IMR-90 (cell line): ENCODE results near the gene WAC. TPM values are rescaled to one million over a fixed set of nuclear protein-coding genes. Genes with fewer than 3 reads are reported as not detected.
A peak's percentile ranks its signal among the peaks of the same experiment; 100 is the strongest.

ENCODE experiments used
- ATAC-seq: fragments of 200-7000 bp; cut with Tn5 transposase; 2 replicates; pipeline ENCODE4 v1.9.1; 2020; ENCODE audit warnings: low read depth, mild to moderate bottlenecking, moderate library complexity
- BruUV-seq: library from RNA; stranded (reverse); fragments of 400-500 nt; replicated peaks from 2 replicates; lab custom pipeline; 2021; lab: Mats Ljungman, UMichigan
- CTCF ChIA-PET: fragments of 300-600 bp; formaldehyde crosslinking; extraction: SDS; loops from one replicate; lab custom pipeline; 2021; ENCODE audit warnings: antibody characterized with exemption; lab: Yijun Ruan, JAX
- POLR2A ChIA-PET: fragments of 300-600 bp; sonication (Branson Sonifier 250); formaldehyde crosslinking; loops from one replicate; lab custom pipeline; 2022; ENCODE audit warnings: antibody characterized with exemption; ENCODE audit not compliant: unreplicated experiment; lab: Charles Lee
- DNase-seq: peaks from one replicate; pipeline ENCODE4 v3.0.0; 2013
- H2AFZ ChIP-seq: replicated peaks from 2 replicates; pipeline ENCODE3; 2013; ENCODE audit warnings: low read length, mild to moderate bottlenecking; ENCODE audit not compliant: poor library complexity
- H2AK5ac ChIP-seq: 2 replicates; pipeline ENCODE4 v1.6.1; 2013; ENCODE audit warnings: low read depth, low read length, inconsistent platforms
- H2AK9ac ChIP-seq: replicated peaks from 2 replicates; pipeline ENCODE3; 2013; ENCODE audit warnings: mild to moderate bottlenecking, low read depth, low read length, moderate library complexity; ENCODE audit not compliant: poor library complexity
- H2BK120ac ChIP-seq: 2 replicates; pipeline ENCODE4 v1.6.1; 2013; ENCODE audit warnings: low read depth, low read length, inconsistent platforms
- H2BK15ac ChIP-seq: 3 replicates; pipeline ENCODE4 v1.6.1; 2013; ENCODE audit warnings: low read depth, low read length, inconsistent platforms
- H2BK20ac ChIP-seq: 2 replicates; pipeline ENCODE4 v1.6.1; 2013; ENCODE audit warnings: low read depth, mild to moderate bottlenecking, inconsistent platforms, low read length, moderate library complexity
- H2BK5ac ChIP-seq: 2 replicates; pipeline ENCODE4 v1.6.1; 2013; ENCODE audit warnings: mild to moderate bottlenecking, low read depth, low read length, inconsistent platforms; ENCODE audit not compliant: poor library complexity, severe bottlenecking
- H3K14ac ChIP-seq: replicated peaks from 2 replicates; pipeline ENCODE4 v1.6.1; 2013; ENCODE audit warnings: low read depth, low read length, inconsistent platforms
- H3K18ac ChIP-seq: 2 replicates; pipeline ENCODE4 v1.6.1; 2013; ENCODE audit warnings: low read depth, low read length, control low read depth
- H3K23ac ChIP-seq: 2 replicates; pipeline ENCODE4 v1.6.1; 2013; ENCODE audit warnings: low read depth, low read length, inconsistent platforms
- H3K27ac ChIP-seq: 2 replicates; pipeline ENCODE4 v1.5.1; 2013; ENCODE audit warnings: mild to moderate bottlenecking, control low read depth, low read length; ENCODE audit not compliant: insufficient read depth
- H3K27me3 ChIP-seq: 2 replicates; pipeline ENCODE4 v1.6.1; 2013; ENCODE audit warnings: low read length; ENCODE audit not compliant: control insufficient read depth, insufficient read depth
- H3K36me3 ChIP-seq: 2 replicates; pipeline ENCODE4 v1.6.1; 2013; ENCODE audit warnings: low read length, mixed read lengths; ENCODE audit not compliant: control insufficient read depth, insufficient read depth
- H3K4ac ChIP-seq: 2 replicates; pipeline ENCODE4 v1.6.1; 2013; ENCODE audit warnings: low read depth, low read length, inconsistent platforms
- H3K4me1 ChIP-seq: 2 replicates; pipeline ENCODE4 v1.6.1; 2013; ENCODE audit warnings: low read length, mixed read lengths; ENCODE audit not compliant: control insufficient read depth, insufficient read depth
- H3K4me2 ChIP-seq: 2 replicates; pipeline ENCODE4 v1.6.1; 2013; ENCODE audit warnings: low read depth, mild to moderate bottlenecking, control low read depth, low read length, moderate library complexity
- H3K4me3 ChIP-seq: 2 replicates; pipeline ENCODE4 v1.5.1; 2013; ENCODE audit warnings: low read depth, mild to moderate bottlenecking, control low read depth, low read length, moderate library complexity; ENCODE audit not compliant: insufficient read depth
- H3K56ac ChIP-seq: 2 replicates; pipeline ENCODE4 v1.6.1; 2013; ENCODE audit warnings: low read length, inconsistent platforms; ENCODE audit not compliant: insufficient read depth; ENCODE audit errors: extremely low read depth
- H3K79me1 ChIP-seq, 2 experiments: 2 replicates each; pipeline ENCODE4 v1.6.1; 2013; ENCODE audit warnings: low read length in 2 of 2, inconsistent platforms in 1 of 2, low read depth in 1 of 2
- H3K9ac ChIP-seq: 2 replicates; pipeline ENCODE4 v1.6.1; 2013; ENCODE audit warnings: low read depth, low read length, control low read depth
- H3K9me1 ChIP-seq: 2 replicates; pipeline ENCODE4 v1.6.1; 2013; ENCODE audit warnings: low read length, inconsistent platforms; ENCODE audit not compliant: insufficient read depth
- H3K9me3 ChIP-seq: 2 replicates; pipeline ENCODE4 v1.6.1; 2013; ENCODE audit warnings: low read length; ENCODE audit not compliant: control insufficient read depth, insufficient read depth
- H4K20me1 ChIP-seq: 2 replicates; pipeline ENCODE4 v1.6.1; 2013; ENCODE audit warnings: low read length, inconsistent platforms; ENCODE audit not compliant: insufficient read depth
- H4K5ac ChIP-seq: 2 replicates; pipeline ENCODE4 v1.6.1; 2013; ENCODE audit warnings: mild to moderate bottlenecking, low read depth, low read length, control low read depth
- H4K8ac ChIP-seq, 2 experiments: 2 replicates each; pipeline ENCODE4 v1.6.1; 2013; ENCODE audit warnings: low read depth in 2 of 2, low read length in 2 of 2, control low read depth in 1 of 2, inconsistent platforms in 1 of 2
- H4K91ac ChIP-seq: 2 replicates; pipeline ENCODE4 v1.6.1; 2013; ENCODE audit warnings: low read depth, low read length, inconsistent platforms; ENCODE audit not compliant: insufficient read depth
- CEBPB ChIP-seq: IDR thresholded peaks from 2 replicates; pipeline ENCODE4 v1.6.1; 2012; ENCODE audit warnings: low read depth, low read length, improper control_type of control experiment
- CTCF ChIP-seq: conservative IDR thresholded peaks from 2 replicates; pipeline ENCODE4 v1.5.1; 2012; ENCODE audit warnings: mild to moderate bottlenecking, low read depth, low read length, improper control_type of control experiment
- ELK1 ChIP-seq: fragments of 150-350 bp; IDR thresholded peaks from 2 replicates; pipeline ENCODE4 v1.6.1; 2016; ENCODE audit warnings: low read depth, mild to moderate bottlenecking, low read length, moderate library complexity, borderline replicate concordance
- FOS ChIP-seq: fragments of 150-350 bp; IDR thresholded peaks from 2 replicates; pipeline ENCODE4 v1.6.1; 2016; ENCODE audit warnings: low read depth, low read length
- MAFK ChIP-seq: IDR thresholded peaks from 2 replicates; pipeline ENCODE4 v1.6.1; 2012; ENCODE audit warnings: low read depth, low read length, improper control_type of control experiment
- MAZ ChIP-seq: IDR thresholded peaks from 2 replicates; pipeline ENCODE4 v1.6.1; 2012; ENCODE audit warnings: low read depth, mild to moderate bottlenecking, low read length, improper control_type of control experiment, moderate library complexity, borderline replicate concordance
- MXI1 ChIP-seq: IDR thresholded peaks from 2 replicates; pipeline ENCODE4 v1.6.1; 2012; ENCODE audit warnings: low read depth, mild to moderate bottlenecking, low read length, moderate library complexity, borderline replicate concordance
- NFE2L2 ChIP-seq: fragments of 150-350 bp; IDR thresholded peaks from 2 replicates; pipeline ENCODE4 v1.6.1; 2016; ENCODE audit warnings: low read depth, mild to moderate bottlenecking, low read length
- RCOR1 ChIP-seq: IDR thresholded peaks from 2 replicates; pipeline ENCODE4 v1.6.1; 2012; ENCODE audit warnings: mild to moderate bottlenecking, low read length, improper control_type of control experiment; ENCODE audit not compliant: insufficient replicate concordance
- SMC3 ChIP-seq: fragments of 150-350 bp; IDR thresholded peaks from 2 replicates; pipeline ENCODE4 v1.6.1; 2016; ENCODE audit warnings: low read depth, mild to moderate bottlenecking, antibody characterized with exemption, low read length, moderate library complexity
- USF2 ChIP-seq: fragments of 150-350 bp; IDR thresholded peaks from 2 replicates; pipeline ENCODE4 v1.6.1; 2017; ENCODE audit warnings: mild to moderate bottlenecking, antibody characterized with exemption, low read length, low read depth
- WGBS, 2 experiments: methylation state at CpG; one replicate each; pipeline versions ENCODE4 v1.1.5 to v1.1.7; 2013; ENCODE audit warnings: missing lambda C conversion rate in 2 of 2; ENCODE audit not compliant: insufficient read length in 1 of 2; ENCODE audit errors: extremely low coverage in 2 of 2; 5-methylcytosine and 5-hydroxymethylcytosine counted together
- dilution Hi-C: fragments of 300-500 bp; cut with HindIII; formaldehyde crosslinking; loops from one replicate; pipeline ENCODE4 v1.14.3; 2018; ENCODE audit warnings: low sequenced_read_pairs; ENCODE audit not compliant: unreplicated experiment
- in situ Hi-C: fragments of 300-500 bp; cut with MboI; formaldehyde crosslinking; loops from 3 replicates; pipeline ENCODE4 v1.14.3; 2019; ENCODE audit warnings: low sequenced_read_pairs, inconsistent platforms, mixed read lengths
- intact Hi-C: fragments of 100-400 bp; cut with micrococcal nuclease; formaldehyde crosslinking; loops from 2 replicates; pipeline ENCODE4 v1.10.0; 2022
- polyA plus RNA-seq, 3 experiments: library from polyadenylated mRNA; depleted of rRNA; stranded (reverse); fragments of >200 nt; gene quantifications; 2 replicates each; pipeline ENCODE4 v1.2.3, GENCODE V29; 2012; ENCODE audit warnings: low replicate concordance in 1 of 3
- total RNA-seq: library from RNA; depleted of rRNA; stranded (reverse); fragments of >200 nt; gene quantifications from 2 replicates; pipeline ENCODE4 v1.2.3, GENCODE V29; 2012

WAC gene
- total and polyA plus RNA-seq, 2 of the 4 experiments (the other 2 are of a cell fraction) = 39.6 to 52.2 TPM

- Histone ChIP-seq H2AK5ac (no peak overlapping the region), H3K9me1 (peaks cover 14% of the 10 kb centered on the region), H2AK9ac (no peak overlapping the region), H3K23ac (peak overlapping the region; percentile 65; the same call in 1 of the 2 replicates), H3K4me2 (no peak overlapping the region), H3K56ac (no peak overlapping the region), H2BK120ac (no peak overlapping the region), H3K4ac (no peak overlapping the region), H3K14ac (no peak overlapping the region; the same call in 1 of the 2 replicates), H4K20me1 (peaks cover 92% of the 10 kb centered on the region), H4K5ac (no peak overlapping the region), H2BK20ac (no peak overlapping the region), H3K79me1 (peaks cover 23 to 69% of the 10 kb centered on the region in 2 experiments), H2BK5ac (peak overlapping the region; percentile 64), H3K9ac (no peak overlapping the region), H3K36me3 (peaks cover 16% of the 10 kb centered on the region), H3K4me3 (no peak overlapping the region), H3K18ac (no peak overlapping the region), H2AFZ (no peak overlapping the region), H3K27ac (no peak overlapping the region), H3K4me1 (peaks cover 6% of the 10 kb centered on the region), H3K9me3 (no peaks in the 10 kb centered on the region), H3K27me3 (no peaks in the 10 kb centered on the region), H2BK15ac (no peak overlapping the region), H4K91ac (no peak overlapping the region), H4K8ac (no peak overlapping the region)
- CTCF ChIA-PET = no interaction called here
- 78% methylated on average over 3 of the region's 8 CpGs; no CpG with 5 or more reads in 1 of the 2 experiments for WGBS, 2 experiments
- dilution Hi-C loops = no loop called here
- in situ Hi-C loops = no loop called here
- TF ChIP-seq NFE2L2 (no peak), MAZ (no peak), CEBPB (no peak), MXI1 (no peak), USF2 (no peak), CTCF (no peak), MAFK (no peak), FOS (no peak), SMC3 (no peak), RCOR1 (no peak), ELK1 (no peak)
- intact Hi-C loops = no loop called here
- DNase-seq (peak; percentile 27), ATAC-seq (peak; percentile 39)
- BruUV-seq = no TSS peak
- POLR2A ChIA-PET = no interaction called here
These were observed 26.1 kb downstream of the WAC start for GRCh38 chr10:28558923-28559508.
